ENCODE data around the gene MRPS34. TPM values are rescaled to one million over a fixed set of nuclear protein-coding genes. Genes with fewer than 3 reads are reported as not detected.

Gene MRPS34
- total and polyA plus RNA-seq, 9 of the 15 experiments (the other 6 are each of a cell fraction or from before 2014, with no cell fraction given), result 5.2 to 334 (median 92.8) TPM

DNA sequence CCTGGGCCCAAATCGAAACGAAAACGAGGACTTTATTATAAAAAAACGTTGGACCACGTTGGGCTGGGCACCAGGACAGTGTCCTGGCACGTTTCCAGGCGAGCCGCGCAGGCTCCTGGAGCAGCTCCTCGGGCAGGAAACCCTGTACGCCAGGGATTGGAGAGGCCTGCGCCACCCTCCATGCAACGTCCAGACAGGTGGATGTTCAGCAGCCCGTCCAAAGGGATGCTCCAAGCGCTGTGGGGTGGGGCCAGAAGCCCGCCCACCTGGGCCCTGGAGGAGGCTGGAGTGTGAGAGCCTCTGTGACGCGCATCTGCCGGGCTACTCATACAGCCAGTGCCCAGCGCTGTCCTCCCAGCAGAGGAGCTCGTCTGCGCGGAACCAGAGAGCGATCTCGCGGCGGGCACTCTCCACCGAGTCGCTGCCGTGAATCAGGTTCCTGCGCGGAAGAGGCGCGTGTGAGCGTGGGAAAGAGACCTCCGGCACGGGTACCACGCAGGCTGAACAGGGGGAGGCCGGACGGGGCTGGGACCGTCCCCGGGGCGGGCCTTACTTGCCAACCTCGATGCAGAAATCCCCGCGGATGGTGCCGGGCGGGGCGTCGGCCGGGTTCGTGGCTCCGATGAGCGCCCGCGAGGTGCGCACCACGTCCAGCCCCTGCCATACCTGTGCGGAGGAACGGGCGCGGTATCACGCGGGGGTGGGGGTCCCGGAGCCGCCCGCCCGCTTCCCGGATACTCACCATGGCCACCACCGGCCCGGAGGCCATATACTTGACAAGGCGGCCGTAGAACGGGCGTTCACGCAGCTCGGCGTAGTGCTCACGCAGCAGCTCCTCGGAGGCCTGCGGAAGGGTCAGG, 2.4 kb downstream of the MRPS34 start (continued):
- TF ChIP-seq VEZF1 (CRISPR knock-in tag; IDR thresholded peaks at IDR 0.05) (no peak), MTA3 (IDR thresholded peaks at IDR 0.05; ENCODE audit: borderline replicate concordance) (no peak), PTTG1 (tag; IDR thresholded peaks at IDR 0.05; ENCODE audit: low read depth) (no peak), TGIF2 (CRISPR knock-in tag; IDR thresholded peaks at IDR 0.05) (no peak), BRD4 (IDR thresholded peaks at IDR 0.05) (no peak), ZNF175 (CRISPR knock-in tag; IDR thresholded peaks at IDR 0.05; ENCODE audit: low read depth) (no peak), TBL1XR1 (IDR thresholded peaks at IDR 0.05; ENCODE audit: low read length in 2 of 2) (no peak), ZNF75A (CRISPR knock-in tag; IDR thresholded peaks at IDR 0.05) (no peak), ZNF740 (CRISPR knock-in tag; IDR thresholded peaks at IDR 0.05) (no peak), ZNF740 (tag; IDR thresholded peaks at IDR 0.05) (no peak), ZNF282 (CRISPR knock-in tag; IDR thresholded peaks at IDR 0.05) (no peak), ZNF695 (CRISPR knock-in tag; IDR thresholded peaks at IDR 0.05) (no peak), TFAP4 (CRISPR knock-in tag; IDR thresholded peaks at IDR 0.05; ENCODE audit: borderline replicate concordance) (peak; percentile 42), NR2C1 (IDR thresholded peaks at IDR 0.05) (no peak), NR2C1 (tag; IDR thresholded peaks at IDR 0.05) (no peak), ZNF253 (CRISPR knock-in tag; conservative IDR thresholded peaks at IDR 0.05) (no peak), NR2F6 (CRISPR knock-in tag; IDR thresholded peaks at IDR 0.05) (no peak), E2F5 (CRISPR knock-in tag; IDR thresholded peaks at IDR 0.05) (no peak), TBP (optimal IDR thresholded peaks at IDR 0.05; ENCODE audit: low read depth, low read length) (peak; percentile 25), MYC (IDR thresholded peaks at IDR 0.05; ENCODE audit: low read depth, low read length) (no peak), MYC (CRISPR knock-in tag; IDR thresholded peaks at IDR 0.05; ENCODE audit: borderline replicate concordance, low read depth) (0 out of 2 replicates have a peak, but pooled peaks have one; percentile 68), FOXK1 (CRISPR knock-in tag; IDR thresholded peaks at IDR 0.05; ENCODE audit: borderline replicate concordance) (no peak), ELF1 (tag; IDR thresholded peaks at IDR 0.05) (no peak), ZNF133 (CRISPR knock-in tag; IDR thresholded peaks at IDR 0.05) (no peak)
- TF ChIP-seq, protein P1, sequence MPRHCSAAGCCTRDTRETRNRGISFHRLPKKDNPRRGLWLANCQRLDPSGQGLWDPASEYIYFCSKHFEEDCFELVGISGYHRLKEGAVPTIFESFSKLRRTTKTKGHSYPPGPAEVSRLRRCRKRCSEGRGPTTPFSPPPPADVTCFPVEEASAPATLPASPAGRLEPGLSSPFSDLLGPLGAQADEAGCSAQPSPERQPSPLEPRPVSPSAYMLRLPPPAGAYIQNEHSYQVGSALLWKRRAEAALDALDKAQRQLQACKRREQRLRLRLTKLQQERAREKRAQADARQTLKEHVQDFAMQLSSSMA (CRISPR knock-in tag; IDR thresholded peaks at IDR 0.05), result no peak
